NCI-H1092 (cell line): ENCODE results near the gene CFAP69.
A peak's percentile ranks its signal among the peaks of the same experiment; 100 is the strongest.
"Not testable (repeated sequence)": the region's sequence is repeated elsewhere in the genome, so short reads cannot be mapped to it uniquely, and the experiment has no call there.

Source experiments
- DNase-seq: peaks from one replicate; lab custom pipeline; 2025; lab: John Stamatoyannopoulos, UW

Gene CFAP69

GRCh38 chr7:90231304-90231703 lies 13.7 kb upstream of the CFAP69 start:
- DNase-seq, result no peak

- no peak for DNase-seq
Measured at GRCh38 chr7:90232430-90232829, 12.5 kb upstream of the CFAP69 start.

DNA sequence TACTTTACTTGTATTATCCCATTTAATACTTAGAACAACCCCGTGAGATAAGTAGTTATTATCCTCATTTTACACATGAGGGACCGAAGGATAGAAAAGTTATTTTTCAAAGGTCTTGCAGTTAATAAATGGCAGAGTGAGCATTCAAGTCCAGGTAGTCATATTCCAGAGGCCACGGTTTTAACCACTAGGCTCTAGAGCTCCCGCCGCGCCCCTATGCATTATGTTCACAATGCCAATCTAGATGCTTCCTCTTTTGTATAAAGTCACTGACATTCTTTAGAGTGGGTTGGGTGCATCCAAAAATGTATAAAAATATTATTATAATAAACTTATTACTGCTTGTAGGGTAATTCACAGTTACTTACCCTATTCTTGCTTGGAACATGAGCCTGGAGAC lies 11.4 kb upstream of the CFAP69 start:
- no peak for DNase-seq

DNA sequence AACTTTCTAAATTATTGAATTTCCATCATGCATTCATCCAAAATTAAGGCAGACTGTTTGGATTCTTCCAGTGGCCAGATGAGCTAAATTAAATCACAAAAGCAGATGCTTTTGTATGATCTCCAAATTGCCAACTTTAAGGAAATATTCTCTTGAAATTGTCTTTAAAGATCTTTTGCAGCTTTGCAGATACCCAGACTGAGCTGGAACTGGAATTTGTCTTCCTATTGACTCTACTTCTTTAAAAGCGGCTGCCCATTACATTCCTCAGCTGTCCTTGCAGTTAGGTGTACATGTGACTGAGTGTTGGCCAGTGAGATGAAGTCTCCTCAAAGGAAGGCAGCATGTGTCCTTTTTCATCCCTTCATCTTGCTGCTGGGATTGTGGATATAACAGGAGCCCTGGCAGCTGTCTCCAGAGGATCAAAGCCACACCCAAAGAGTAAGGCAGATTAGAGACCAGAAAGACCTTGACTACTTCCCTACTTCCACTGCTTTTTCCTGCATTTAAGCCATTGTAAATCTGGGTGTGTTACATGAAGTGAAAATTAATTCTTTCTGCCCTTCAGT lies 8.2 kb upstream of the CFAP69 start:
- DNase-seq, result no peak

DNA sequence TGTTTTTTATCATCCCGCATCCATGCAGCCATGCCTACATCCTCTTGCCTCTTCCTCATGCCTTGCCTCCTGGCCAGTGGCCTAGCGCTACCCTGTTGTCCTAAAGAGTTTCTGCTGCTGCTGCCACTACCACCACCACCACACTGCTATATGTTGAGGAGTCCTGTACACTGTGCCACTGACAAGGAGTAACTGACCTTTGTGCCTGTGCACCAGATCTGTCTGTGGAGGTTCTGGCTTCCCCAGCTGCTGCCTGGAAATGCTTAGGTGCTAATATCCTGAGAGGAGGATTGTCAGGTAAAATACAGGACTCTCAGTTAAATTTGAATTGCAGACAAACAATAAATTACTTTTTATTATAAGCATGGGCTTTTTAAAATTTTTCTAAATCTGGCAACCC lies 7.0 kb upstream of the CFAP69 start:
- no peak for DNase-seq

- DNase-seq, result no peak
Measured at GRCh38 chr7:90238583-90238982, 6.4 kb upstream of the CFAP69 start.

- DNase-seq, result no peak
Measured at GRCh38 chr7:90239050-90239449, 5.9 kb upstream of the CFAP69 start.

DNA sequence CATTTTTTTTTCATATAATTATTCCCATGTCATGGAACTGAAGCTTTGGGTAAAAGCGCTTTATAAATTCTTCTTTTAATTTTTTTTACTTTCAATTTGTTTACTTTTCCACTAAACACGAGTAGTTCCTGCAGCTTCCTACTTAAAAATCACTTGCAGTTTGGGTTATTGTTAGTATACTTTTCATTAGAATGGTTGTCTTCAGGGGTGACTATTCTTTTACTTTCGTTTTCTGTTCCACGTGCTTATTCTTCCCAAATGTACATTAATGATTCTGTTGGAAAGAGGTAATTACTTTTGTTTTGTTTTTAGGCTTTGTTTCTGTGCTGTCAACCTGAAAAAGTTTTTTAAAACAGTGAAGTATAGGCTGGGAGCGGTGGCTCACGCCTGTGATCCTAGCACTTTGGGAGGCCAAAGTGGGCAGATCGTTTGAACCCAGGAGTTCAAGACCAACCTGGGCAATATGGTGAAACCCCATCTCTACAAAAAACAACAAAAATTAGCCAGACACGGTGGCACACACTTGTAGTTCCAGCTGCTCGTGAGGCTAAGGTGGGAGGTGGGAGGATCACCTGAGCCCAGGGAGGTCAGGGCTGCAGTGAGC lies 5.2 kb upstream of the CFAP69 start:
- DNase-seq, result no peak

GRCh38 chr7:90242369-90243168 lies 2.4 kb upstream of the CFAP69 start:
- DNase-seq, result no peak

DNA sequence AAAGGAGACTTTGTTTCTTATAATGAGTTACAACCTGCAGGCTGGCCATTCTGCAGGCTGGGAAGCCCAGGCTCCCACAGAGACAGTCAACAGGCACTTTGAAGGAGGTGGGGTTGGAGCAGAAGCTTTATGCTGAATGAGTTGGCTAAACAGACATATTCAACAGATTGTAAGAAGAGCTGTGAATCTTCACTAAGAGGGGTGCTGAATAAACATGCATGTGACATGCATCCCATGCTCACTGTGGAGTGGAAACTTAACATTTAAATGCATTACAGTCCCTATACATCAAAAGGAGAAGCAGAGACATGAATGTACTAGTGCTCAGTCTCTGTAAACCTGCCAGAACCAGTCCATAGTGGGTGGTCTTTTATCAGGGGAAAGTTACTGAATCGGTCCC lies 1.4 kb upstream of the CFAP69 start:
- no peak for DNase-seq

GRCh38 chr7:90244565-90244908 lies 437 bp upstream of the CFAP69 start:
- DNase-seq, result no peak

DNA sequence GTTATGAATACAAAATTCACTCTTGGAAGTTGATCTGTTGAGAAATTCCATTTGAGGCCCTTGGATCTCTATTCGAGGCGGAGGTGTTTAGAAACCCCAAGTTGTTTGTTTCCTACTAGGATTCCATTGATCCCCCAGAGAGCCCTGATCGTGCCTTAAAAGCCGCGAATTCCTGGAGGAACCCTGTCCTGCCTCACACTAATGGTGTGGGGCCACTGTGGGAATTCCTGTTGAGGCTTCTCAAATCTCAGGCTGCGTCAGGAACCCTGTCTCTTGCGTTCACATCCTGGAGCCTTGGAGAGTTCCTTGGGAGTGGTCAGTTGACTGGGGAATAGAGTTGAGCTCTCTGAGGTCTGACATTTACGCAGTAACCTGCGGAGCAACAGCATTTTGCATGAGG lies 1.2 kb downstream of the CFAP69 start:
- no peak for DNase-seq

GRCh38 chr7:90248706-90249105 lies 3.7 kb downstream of the CFAP69 start:
- DNase-seq, result no peak

- no peak for DNase-seq
Measured at GRCh38 chr7:90250601-90251303, 5.8 kb downstream of the CFAP69 start.

GRCh38 chr7:90251304-90251635 lies 6.3 kb downstream of the CFAP69 start:
- no peak for DNase-seq

DNA sequence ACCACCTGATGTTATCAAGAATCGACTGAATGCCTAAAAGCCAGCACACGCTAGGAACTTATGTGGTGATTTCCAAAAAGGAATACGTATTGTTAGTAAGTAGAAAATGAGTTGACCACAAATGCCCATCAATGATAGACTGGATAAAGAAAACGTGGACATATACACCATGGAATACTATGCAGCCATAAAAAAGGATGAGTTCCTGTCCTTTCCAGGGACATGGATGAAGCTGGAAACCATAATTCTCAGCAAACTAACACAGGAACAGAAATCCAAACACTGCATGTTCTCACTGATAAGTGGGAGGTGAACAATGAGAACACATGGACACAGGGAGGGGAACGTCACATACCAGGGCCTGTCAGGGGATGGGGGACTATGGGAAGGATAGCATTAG lies 11.0 kb downstream of the CFAP69 start:
- not testable (repeated sequence) for DNase-seq

DNA sequence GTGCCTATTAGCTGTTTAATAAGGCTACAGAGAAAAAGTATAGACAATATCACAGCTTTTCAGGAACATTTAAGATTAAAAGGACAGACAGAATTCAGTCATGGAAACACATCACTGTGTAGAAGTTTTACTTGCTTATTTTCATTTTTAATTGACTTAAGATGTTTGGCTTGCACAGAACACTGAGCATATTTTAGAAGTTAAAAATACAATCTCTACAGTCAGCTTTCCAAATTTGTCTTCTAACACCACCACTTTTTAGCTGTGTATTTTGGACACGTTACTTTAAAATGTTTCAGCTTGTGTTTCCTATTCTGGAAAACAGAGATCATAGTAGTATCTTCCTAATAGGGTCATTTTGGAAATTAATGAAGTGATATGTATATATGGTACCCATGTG lies 11.8 kb downstream of the CFAP69 start:
- DNase-seq, result no peak

DNA sequence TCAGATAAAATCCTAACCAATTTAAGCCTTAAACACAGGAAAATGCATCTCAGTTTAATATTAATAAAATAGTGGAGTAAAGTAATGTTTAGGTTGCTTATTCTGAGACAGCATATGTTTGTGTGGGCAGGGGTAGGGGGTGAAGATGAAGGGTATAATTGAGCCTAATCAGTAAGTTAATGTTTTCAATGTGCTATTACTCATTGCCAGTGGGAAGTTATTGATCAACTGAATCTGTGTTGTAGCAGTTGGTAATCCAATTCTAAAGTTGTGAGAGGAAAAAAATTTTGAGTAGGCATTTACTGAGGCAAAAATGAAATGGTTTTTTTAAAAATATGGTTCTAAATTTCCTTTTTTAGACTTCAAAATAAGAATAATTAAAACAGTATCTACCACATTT lies 16.5 kb downstream of the CFAP69 start:
- no peak for DNase-seq

GRCh38 chr7:90262438-90262837 lies 17.5 kb downstream of the CFAP69 start:
- peak; percentile 7 for DNase-seq

DNA sequence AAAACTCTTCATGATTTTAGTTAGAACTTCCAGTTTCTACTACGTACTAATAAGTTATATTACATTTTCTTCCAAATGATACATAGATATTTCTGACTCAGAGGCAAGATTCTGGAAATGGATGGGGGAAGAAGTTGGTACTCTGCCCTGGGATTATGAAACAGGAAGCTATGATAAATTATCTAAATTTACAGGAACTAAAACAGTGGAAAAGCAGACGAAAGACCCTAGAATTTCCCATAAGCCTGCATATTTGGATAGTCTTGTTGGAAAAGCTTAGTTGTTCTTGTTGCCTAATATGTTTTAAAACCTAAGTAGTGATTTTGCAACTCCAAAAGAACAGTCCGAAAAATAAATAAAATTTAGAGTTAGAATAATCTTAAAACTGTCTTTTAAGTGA lies 21.8 kb downstream of the CFAP69 start:
- DNase-seq, result no peak

- no peak for DNase-seq
Measured at GRCh38 chr7:90267263-90267858, 22.4 kb downstream of the CFAP69 start.

DNA sequence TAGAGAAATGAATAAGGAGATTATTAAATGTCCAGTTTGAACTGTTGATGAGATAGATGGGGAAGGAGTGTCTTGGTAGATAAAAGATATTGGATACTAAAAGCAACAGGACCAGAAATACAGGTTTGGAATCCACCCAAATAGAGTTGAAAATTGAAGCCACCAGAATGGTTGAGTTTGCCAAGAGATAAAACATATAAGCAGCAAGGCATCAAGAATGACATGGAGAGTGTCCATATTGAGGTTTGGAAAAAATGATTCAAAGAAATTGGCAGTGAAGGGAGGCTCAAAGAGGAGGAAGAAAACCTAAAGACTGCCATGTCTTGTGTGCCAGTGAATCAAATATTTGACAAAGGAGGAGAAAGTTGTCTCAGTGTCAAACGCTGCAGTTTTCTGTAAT lies 24.2 kb downstream of the CFAP69 start:
- no peak for DNase-seq
